IMR-90 (cell line): ENCODE measurements around the gene COX17. TPM values are rescaled to one million over a fixed set of nuclear protein-coding genes. Genes with fewer than 3 reads are reported as not detected.

Experiments used
- ATAC-seq: fragments of 200-7000 bp; cut with Tn5 transposase; 2 replicates; pipeline ENCODE4 v1.9.1; 2020; ENCODE audit warnings: low read depth, mild to moderate bottlenecking, moderate library complexity
- BruUV-seq: library from RNA; stranded (reverse); fragments of 400-500 nt; replicated peaks from 2 replicates; lab custom pipeline; 2021; lab: Mats Ljungman, UMichigan
- CTCF ChIA-PET: fragments of 300-600 bp; formaldehyde crosslinking; extraction: SDS; loops from one replicate; lab custom pipeline; 2021; ENCODE audit warnings: antibody characterized with exemption; lab: Yijun Ruan, JAX
- POLR2A ChIA-PET: fragments of 300-600 bp; sonication (Branson Sonifier 250); formaldehyde crosslinking; loops from one replicate; lab custom pipeline; 2022; ENCODE audit warnings: antibody characterized with exemption; ENCODE audit not compliant: unreplicated experiment; lab: Charles Lee
- DNase-seq: peaks from one replicate; pipeline ENCODE4 v3.0.0; 2013
- H2AFZ ChIP-seq: replicated peaks from 2 replicates; pipeline ENCODE3; 2013; ENCODE audit warnings: low read length, mild to moderate bottlenecking; ENCODE audit not compliant: poor library complexity
- H2AK5ac ChIP-seq: 2 replicates; pipeline ENCODE4 v1.6.1; 2013; ENCODE audit warnings: low read depth, low read length, inconsistent platforms
- H2AK9ac ChIP-seq: replicated peaks from 2 replicates; pipeline ENCODE3; 2013; ENCODE audit warnings: mild to moderate bottlenecking, low read depth, low read length, moderate library complexity; ENCODE audit not compliant: poor library complexity
- H2BK120ac ChIP-seq: 2 replicates; pipeline ENCODE4 v1.6.1; 2013; ENCODE audit warnings: low read depth, low read length, inconsistent platforms
- H2BK15ac ChIP-seq: 3 replicates; pipeline ENCODE4 v1.6.1; 2013; ENCODE audit warnings: low read depth, low read length, inconsistent platforms
- H2BK20ac ChIP-seq: 2 replicates; pipeline ENCODE4 v1.6.1; 2013; ENCODE audit warnings: low read depth, mild to moderate bottlenecking, inconsistent platforms, low read length, moderate library complexity
- H2BK5ac ChIP-seq: 2 replicates; pipeline ENCODE4 v1.6.1; 2013; ENCODE audit warnings: mild to moderate bottlenecking, low read depth, low read length, inconsistent platforms; ENCODE audit not compliant: poor library complexity, severe bottlenecking
- H3K14ac ChIP-seq: replicated peaks from 2 replicates; pipeline ENCODE4 v1.6.1; 2013; ENCODE audit warnings: low read depth, low read length, inconsistent platforms
- H3K18ac ChIP-seq: 2 replicates; pipeline ENCODE4 v1.6.1; 2013; ENCODE audit warnings: low read depth, low read length, control low read depth
- H3K23ac ChIP-seq: 2 replicates; pipeline ENCODE4 v1.6.1; 2013; ENCODE audit warnings: low read depth, low read length, inconsistent platforms
- H3K27ac ChIP-seq: 2 replicates; pipeline ENCODE4 v1.5.1; 2013; ENCODE audit warnings: mild to moderate bottlenecking, control low read depth, low read length; ENCODE audit not compliant: insufficient read depth
- H3K27me3 ChIP-seq: 2 replicates; pipeline ENCODE4 v1.6.1; 2013; ENCODE audit warnings: low read length; ENCODE audit not compliant: control insufficient read depth, insufficient read depth
- H3K36me3 ChIP-seq: 2 replicates; pipeline ENCODE4 v1.6.1; 2013; ENCODE audit warnings: low read length, mixed read lengths; ENCODE audit not compliant: control insufficient read depth, insufficient read depth
- H3K4ac ChIP-seq: 2 replicates; pipeline ENCODE4 v1.6.1; 2013; ENCODE audit warnings: low read depth, low read length, inconsistent platforms
- H3K4me1 ChIP-seq: 2 replicates; pipeline ENCODE4 v1.6.1; 2013; ENCODE audit warnings: low read length, mixed read lengths; ENCODE audit not compliant: control insufficient read depth, insufficient read depth
- H3K4me2 ChIP-seq: 2 replicates; pipeline ENCODE4 v1.6.1; 2013; ENCODE audit warnings: low read depth, mild to moderate bottlenecking, control low read depth, low read length, moderate library complexity
- H3K4me3 ChIP-seq: 2 replicates; pipeline ENCODE4 v1.5.1; 2013; ENCODE audit warnings: low read depth, mild to moderate bottlenecking, control low read depth, low read length, moderate library complexity; ENCODE audit not compliant: insufficient read depth
- H3K56ac ChIP-seq: 2 replicates; pipeline ENCODE4 v1.6.1; 2013; ENCODE audit warnings: low read length, inconsistent platforms; ENCODE audit not compliant: insufficient read depth; ENCODE audit errors: extremely low read depth
- H3K79me1 ChIP-seq, 2 experiments: 2 replicates each; pipeline ENCODE4 v1.6.1; 2013; ENCODE audit warnings: low read length in 2 of 2, inconsistent platforms in 1 of 2, low read depth in 1 of 2
- H3K9ac ChIP-seq: 2 replicates; pipeline ENCODE4 v1.6.1; 2013; ENCODE audit warnings: low read depth, low read length, control low read depth
- H3K9me1 ChIP-seq: 2 replicates; pipeline ENCODE4 v1.6.1; 2013; ENCODE audit warnings: low read length, inconsistent platforms; ENCODE audit not compliant: insufficient read depth
- H3K9me3 ChIP-seq: 2 replicates; pipeline ENCODE4 v1.6.1; 2013; ENCODE audit warnings: low read length; ENCODE audit not compliant: control insufficient read depth, insufficient read depth
- H4K20me1 ChIP-seq: 2 replicates; pipeline ENCODE4 v1.6.1; 2013; ENCODE audit warnings: low read length, inconsistent platforms; ENCODE audit not compliant: insufficient read depth
- H4K5ac ChIP-seq: 2 replicates; pipeline ENCODE4 v1.6.1; 2013; ENCODE audit warnings: mild to moderate bottlenecking, low read depth, low read length, control low read depth
- H4K8ac ChIP-seq, 2 experiments: 2 replicates each; pipeline ENCODE4 v1.6.1; 2013; ENCODE audit warnings: low read depth in 2 of 2, low read length in 2 of 2, control low read depth in 1 of 2, inconsistent platforms in 1 of 2
- H4K91ac ChIP-seq: 2 replicates; pipeline ENCODE4 v1.6.1; 2013; ENCODE audit warnings: low read depth, low read length, inconsistent platforms; ENCODE audit not compliant: insufficient read depth
- CEBPB ChIP-seq: IDR thresholded peaks from 2 replicates; pipeline ENCODE4 v1.6.1; 2012; ENCODE audit warnings: low read depth, low read length, improper control_type of control experiment
- CHD1 ChIP-seq: IDR thresholded peaks from 2 replicates; pipeline ENCODE4 v1.6.1; 2012; ENCODE audit warnings: low read depth, low read length, improper control_type of control experiment
- FOS ChIP-seq: fragments of 150-350 bp; IDR thresholded peaks from 2 replicates; pipeline ENCODE4 v1.6.1; 2016; ENCODE audit warnings: low read depth, low read length
- MAFK ChIP-seq: IDR thresholded peaks from 2 replicates; pipeline ENCODE4 v1.6.1; 2012; ENCODE audit warnings: low read depth, low read length, improper control_type of control experiment
- MXI1 ChIP-seq: IDR thresholded peaks from 2 replicates; pipeline ENCODE4 v1.6.1; 2012; ENCODE audit warnings: low read depth, mild to moderate bottlenecking, low read length, moderate library complexity, borderline replicate concordance
- NFE2L2 ChIP-seq: fragments of 150-350 bp; IDR thresholded peaks from 2 replicates; pipeline ENCODE4 v1.6.1; 2016; ENCODE audit warnings: low read depth, mild to moderate bottlenecking, low read length
- POLR2A ChIP-seq: IDR thresholded peaks from 2 replicates; pipeline ENCODE4 v1.6.1; 2012; ENCODE audit warnings: mild to moderate bottlenecking, low read depth, low read length
- RAD21 ChIP-seq: IDR thresholded peaks from 2 replicates; pipeline ENCODE4 v1.6.1; 2012; ENCODE audit warnings: low read length, improper control_type of control experiment
- RCOR1 ChIP-seq: IDR thresholded peaks from 2 replicates; pipeline ENCODE4 v1.6.1; 2012; ENCODE audit warnings: mild to moderate bottlenecking, low read length, improper control_type of control experiment; ENCODE audit not compliant: insufficient replicate concordance
- RFX5 ChIP-seq: IDR thresholded peaks from 2 replicates; pipeline ENCODE4 v1.8.0; 2012; ENCODE audit warnings: low read depth, mild to moderate bottlenecking, low read length, moderate library complexity
- SMC3 ChIP-seq: fragments of 150-350 bp; IDR thresholded peaks from 2 replicates; pipeline ENCODE4 v1.6.1; 2016; ENCODE audit warnings: low read depth, mild to moderate bottlenecking, antibody characterized with exemption, low read length, moderate library complexity
- dilution Hi-C: fragments of 300-500 bp; cut with HindIII; formaldehyde crosslinking; loops from one replicate; pipeline ENCODE4 v1.14.3; 2018; ENCODE audit warnings: low sequenced_read_pairs; ENCODE audit not compliant: unreplicated experiment
- in situ Hi-C: fragments of 300-500 bp; cut with MboI; formaldehyde crosslinking; loops from 3 replicates; pipeline ENCODE4 v1.14.3; 2019; ENCODE audit warnings: low sequenced_read_pairs, inconsistent platforms, mixed read lengths
- intact Hi-C: fragments of 100-400 bp; cut with micrococcal nuclease; formaldehyde crosslinking; loops from 2 replicates; pipeline ENCODE4 v1.10.0; 2022
- polyA plus RNA-seq, 3 experiments: library from polyadenylated mRNA; depleted of rRNA; stranded (reverse); fragments of >200 nt; gene quantifications; 2 replicates each; pipeline ENCODE4 v1.2.3, GENCODE V29; 2012; ENCODE audit warnings: low replicate concordance in 1 of 3
- total RNA-seq: library from RNA; depleted of rRNA; stranded (reverse); fragments of >200 nt; gene quantifications from 2 replicates; pipeline ENCODE4 v1.2.3, GENCODE V29; 2012
- TF ChIP-seq, protein P1 (sequence below): fragments of 150-350 bp; IDR thresholded peaks from 2 replicates; pipeline ENCODE4 v1.6.1; 2016; ENCODE audit warnings: low read depth, mild to moderate bottlenecking, low read length, moderate library complexity, borderline replicate concordance
- TF ChIP-seq, protein P2 (sequence below): fragments of 150-350 bp; IDR thresholded peaks from 2 replicates; pipeline ENCODE4 v1.6.1; 2017; ENCODE audit warnings: mild to moderate bottlenecking, antibody characterized with exemption, low read length, low read depth
- TF ChIP-seq, protein P3 (sequence below): conservative IDR thresholded peaks from 2 replicates; pipeline ENCODE4 v1.5.1; 2012; ENCODE audit warnings: mild to moderate bottlenecking, low read depth, low read length, improper control_type of control experiment

The COX17 gene
- total and polyA plus RNA-seq, 2 of the 4 experiments (the other 2 are of a cell fraction): 2.0 to 24.5 TPM

DNA sequence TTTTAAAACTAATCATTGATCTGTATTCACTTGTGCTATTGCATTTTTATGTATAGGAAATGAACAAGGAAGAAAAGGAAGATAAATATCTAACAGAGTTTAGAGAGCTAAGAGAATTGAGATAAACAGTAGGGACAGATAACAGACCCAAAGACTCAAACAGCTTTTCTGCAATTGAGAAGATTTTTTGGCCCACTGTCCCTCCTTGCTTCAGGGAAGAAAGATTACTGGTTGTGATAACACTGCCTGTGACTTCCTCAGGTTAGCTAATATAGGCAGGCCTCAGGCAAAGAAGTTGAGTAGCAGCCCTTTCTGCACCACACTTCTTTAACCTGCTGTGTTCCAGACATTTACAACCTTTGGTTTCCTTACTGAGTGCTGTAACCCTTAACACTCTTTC lies 2.7 kb upstream of the COX17 start:
- peaks cover 6% of the 10 kb centered on the region for H3K27me3 ChIP-seq
- intact Hi-C loops (loop anchor here (2.0 to 5.0 kb wide), 3 partner anchors 155 to 583 kb away; partner anchors contain the start of gene POGLUT1), dilution Hi-C loops (no loop called here), in situ Hi-C loops (loop anchor here (25.0 kb wide), 4 partner anchors 168 to 793 kb away; partner anchors contain the start of genes ARHGAP31 and TEX55)
- H3K56ac ChIP-seq: no peak overlapping the region; the same call in 1 of the 2 replicates
- no peak overlapping the region for H2AK9ac ChIP-seq
- no peak overlapping the region for H3K14ac ChIP-seq
- no peak overlapping the region for H3K4me3 ChIP-seq
- H2BK5ac ChIP-seq: no peak overlapping the region
- POLR2A ChIA-PET: no interaction called here
- no peak overlapping the region for H3K23ac ChIP-seq
- no peak for ATAC-seq
- CTCF ChIA-PET: interaction anchor here (0.6 to 2.0 kb wide), 2 partner anchors 10 to 32 kb away, joined by 3 to 6 read pairs; no protein-coding TSS in a partner anchor
- H4K8ac ChIP-seq: no peak overlapping the region
- no peak overlapping the region for H2BK20ac ChIP-seq
- H3K18ac ChIP-seq: no peak overlapping the region
- no peak overlapping the region for H4K91ac ChIP-seq
- no peaks in the 10 kb centered on the region for H3K9me3 ChIP-seq
- BruUV-seq: no TSS peak
- H2BK15ac ChIP-seq: no peak overlapping the region
- peaks cover 4% of the 10 kb centered on the region; the same call in 1 of the 2 replicates for H3K9me1 ChIP-seq
- no peak overlapping the region for H3K4me2 ChIP-seq
- no peak overlapping the region for H3K9ac ChIP-seq
- no peak overlapping the region for H2AK5ac ChIP-seq
- no peak for TF ChIP-seq RAD21
- TF ChIP-seq, protein P1, sequence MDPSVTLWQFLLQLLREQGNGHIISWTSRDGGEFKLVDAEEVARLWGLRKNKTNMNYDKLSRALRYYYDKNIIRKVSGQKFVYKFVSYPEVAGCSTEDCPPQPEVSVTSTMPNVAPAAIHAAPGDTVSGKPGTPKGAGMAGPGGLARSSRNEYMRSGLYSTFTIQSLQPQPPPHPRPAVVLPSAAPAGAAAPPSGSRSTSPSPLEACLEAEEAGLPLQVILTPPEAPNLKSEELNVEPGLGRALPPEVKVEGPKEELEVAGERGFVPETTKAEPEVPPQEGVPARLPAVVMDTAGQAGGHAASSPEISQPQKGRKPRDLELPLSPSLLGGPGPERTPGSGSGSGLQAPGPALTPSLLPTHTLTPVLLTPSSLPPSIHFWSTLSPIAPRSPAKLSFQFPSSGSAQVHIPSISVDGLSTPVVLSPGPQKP: no peak
- no peak for TF ChIP-seq FOS
- no peak for TF ChIP-seq MAFK
- TF ChIP-seq SMC3: no peak
- no peak for TF ChIP-seq POLR2A
- TF ChIP-seq, protein P2, sequence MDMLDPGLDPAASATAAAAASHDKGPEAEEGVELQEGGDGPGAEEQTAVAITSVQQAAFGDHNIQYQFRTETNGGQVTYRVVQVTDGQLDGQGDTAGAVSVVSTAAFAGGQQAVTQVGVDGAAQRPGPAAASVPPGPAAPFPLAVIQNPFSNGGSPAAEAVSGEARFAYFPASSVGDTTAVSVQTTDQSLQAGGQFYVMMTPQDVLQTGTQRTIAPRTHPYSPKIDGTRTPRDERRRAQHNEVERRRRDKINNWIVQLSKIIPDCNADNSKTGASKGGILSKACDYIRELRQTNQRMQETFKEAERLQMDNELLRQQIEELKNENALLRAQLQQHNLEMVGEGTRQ: no peak
- TF ChIP-seq NFE2L2: no peak
- TF ChIP-seq MXI1: no peak
- no peak for TF ChIP-seq CEBPB
- TF ChIP-seq RCOR1: no peak
- TF ChIP-seq RFX5: no peak
- no peak for TF ChIP-seq CHD1
- TF ChIP-seq, protein P3, sequence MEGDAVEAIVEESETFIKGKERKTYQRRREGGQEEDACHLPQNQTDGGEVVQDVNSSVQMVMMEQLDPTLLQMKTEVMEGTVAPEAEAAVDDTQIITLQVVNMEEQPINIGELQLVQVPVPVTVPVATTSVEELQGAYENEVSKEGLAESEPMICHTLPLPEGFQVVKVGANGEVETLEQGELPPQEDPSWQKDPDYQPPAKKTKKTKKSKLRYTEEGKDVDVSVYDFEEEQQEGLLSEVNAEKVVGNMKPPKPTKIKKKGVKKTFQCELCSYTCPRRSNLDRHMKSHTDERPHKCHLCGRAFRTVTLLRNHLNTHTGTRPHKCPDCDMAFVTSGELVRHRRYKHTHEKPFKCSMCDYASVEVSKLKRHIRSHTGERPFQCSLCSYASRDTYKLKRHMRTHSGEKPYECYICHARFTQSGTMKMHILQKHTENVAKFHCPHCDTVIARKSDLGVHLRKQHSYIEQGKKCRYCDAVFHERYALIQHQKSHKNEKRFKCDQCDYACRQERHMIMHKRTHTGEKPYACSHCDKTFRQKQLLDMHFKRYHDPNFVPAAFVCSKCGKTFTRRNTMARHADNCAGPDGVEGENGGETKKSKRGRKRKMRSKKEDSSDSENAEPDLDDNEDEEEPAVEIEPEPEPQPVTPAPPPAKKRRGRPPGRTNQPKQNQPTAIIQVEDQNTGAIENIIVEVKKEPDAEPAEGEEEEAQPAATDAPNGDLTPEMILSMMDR: no peak
- no peak overlapping the region for H2BK120ac ChIP-seq
- no peak overlapping the region for H3K4ac ChIP-seq
- H3K79me1 ChIP-seq: peaks cover 6 to 15% of the 10 kb centered on the region in 2 experiments
- H4K5ac ChIP-seq: no peak overlapping the region
- H3K4me1 ChIP-seq: no peaks in the 10 kb centered on the region
- H4K20me1 ChIP-seq: no peaks in the 10 kb centered on the region
- H2AFZ ChIP-seq: no peak overlapping the region
- no peaks in the 10 kb centered on the region for H3K36me3 ChIP-seq
- no peak for DNase-seq
- no peak overlapping the region for H3K27ac ChIP-seq
